Gastrocnemius medialis (tissue), 4 donors: ENCODE measurements around the gene TMPRSS9. TPM values are rescaled to one million over a fixed set of nuclear protein-coding genes. Genes with fewer than 3 reads are reported as not detected.

Experiments
- ATAC-seq, 2 donors: fragments of 150-250 bp; one replicate each; pipeline ENCODE4 v1.9.1; 2016
- DNase-seq, 2 donors: peaks; one replicate each; pipeline ENCODE4 v3.0.0-alpha.2; 2019
- H3K27ac ChIP-seq, 4 donors: fragments of 200-600 bp; sonication (generic); 1 replicate in 1 of 4; 2 replicates in 3 of 4; pipeline ENCODE4 v1.5.1; 2016 to 2018; ENCODE audit warnings: mild to moderate bottlenecking in 2 of 4, moderate library complexity in 1 of 4
- H3K27me3 ChIP-seq, 3 donors: fragments of 200-600 bp; sonication (generic) in 2 of 3; 1 replicate in 1 of 3; 2 replicates in 2 of 3; pipeline versions ENCODE4 v1.5.1 to v1.6.0; 2016 to 2019; ENCODE audit warnings: mild to moderate bottlenecking in 1 of 3, moderate library complexity in 1 of 3
- H3K36me3 ChIP-seq, 2 donors: fragments of 200-600 bp; sonication (generic) in 1 of 2; one replicate each; pipeline ENCODE4 v1.5.1; 2017 to 2018
- H3K4me1 ChIP-seq, 2 donors: fragments of 200-600 bp; sonication (generic) in 1 of 2; one replicate each; pipeline ENCODE4 v1.5.1; 2016 to 2017; ENCODE audit warnings: mild to moderate bottlenecking in 2 of 2
- H3K4me3 ChIP-seq, 4 donors: fragments of 200-600 bp; sonication (generic) in 3 of 4; 1 replicate in 1 of 4; 2 replicates in 3 of 4; pipeline ENCODE4 v1.5.1; 2016 to 2019; ENCODE audit warnings: mild to moderate bottlenecking in 2 of 4
- H3K9me3 ChIP-seq, 3 donors: fragments of 200-600 bp; sonication (generic) in 2 of 3; 1 replicate in 1 of 3; 2 replicates in 2 of 3; pipeline ENCODE4 v1.5.1; 2016 to 2019
- CTCF ChIP-seq, 5 experiments: fragments of 450-650 bp in 3 of 5; fragments of 200-600 bp in 2 of 5; sonication (generic) in 2 of 5; IDR thresholded peaks in 4 of 5; conservative IDR thresholded peaks in 1 of 5; 1 replicate in 4 of 5; 2 replicates in 1 of 5; pipeline ENCODE4 v1.5.1; 2016 to 2019; ENCODE audit warnings: antibody characterized with exemption in 5 of 5, mild to moderate bottlenecking in 3 of 5, moderate library complexity in 3 of 5
- POLR2A ChIP-seq, 2 donors: fragments of 450-650 bp; IDR thresholded peaks; one replicate each; pipeline ENCODE4 v1.6.1; 2017; ENCODE audit warnings: antibody characterized with exemption in 2 of 2, mild to moderate bottlenecking in 2 of 2, moderate library complexity in 2 of 2
- in situ Hi-C, 4 donors: fragments of 200-750 bp; cut with MboI; loops; one replicate each; pipeline versions ENCODE4 v1.15.0 to v1.8.0; 2017; ENCODE audit warnings: low sequenced_read_pairs in 4 of 4
- intact Hi-C: fragments of 100-400 bp; cut with DNase I; formaldehyde crosslinking; loops from one replicate; pipeline ENCODE4 v1.15.1; 2023; ENCODE audit warnings: low total_unique reads
- total RNA-seq, 4 donors: library from RNA; depleted of rRNA; stranded (reverse); fragments of >200 nt; gene quantifications; one replicate each; pipeline versions ENCODE4 v1.1.0 to v1.2.3, GENCODE V29; 2016

Gene TMPRSS9
- total RNA-seq, 4 donors from 2014 or later: not detected

GRCh38 chr19:2408247-2408646 lies 48.2 kb downstream of the TMPRSS9 start:
- Histone ChIP-seq H3K4me3 (no peak overlapping the region), H3K27ac (no peak overlapping the region), H3K4me1 (no peaks in the 10 kb centered on the region), H3K27me3 (peaks cover 2 to 10% (median 6%) of the 10 kb centered on the region in 3 donors), H3K36me3 (no peaks in the 10 kb centered on the region), H3K9me3 (no peaks in the 10 kb centered on the region)
- TF ChIP-seq POLR2A (IDR thresholded peaks at IDR 0.05) (no peak), CTCF (IDR thresholded peaks at IDR 0.05 in 4 of 5, conservative IDR thresholded peaks at IDR 0.05 in 1 of 5) (no peak)
- DNase-seq (no peak), ATAC-seq (no peak)
- in situ Hi-C loops: no loop called here
- intact Hi-C loops: no loop called here

GRCh38 chr19:2409352-2409912 lies 49.4 kb downstream of the TMPRSS9 start:
- no peak overlapping the region for H3K4me3 ChIP-seq
- H3K9me3 ChIP-seq: no peaks in the 10 kb centered on the region
- no peak overlapping the region for H3K27ac ChIP-seq
- peaks cover 2 to 10% (median 6%) of the 10 kb centered on the region in 3 donors for H3K27me3 ChIP-seq
- no peak for DNase-seq
- TF ChIP-seq POLR2A (IDR thresholded peaks at IDR 0.05) (no peak), CTCF (IDR thresholded peaks at IDR 0.05 in 4 of 5, conservative IDR thresholded peaks at IDR 0.05 in 1 of 5) (no peak)
- intact Hi-C loops (no loop called here), in situ Hi-C loops (no loop called here)
- ATAC-seq: no peak
- no peaks in the 10 kb centered on the region for H3K4me1 ChIP-seq
- no peaks in the 10 kb centered on the region for H3K36me3 ChIP-seq

- DNase-seq (no peak), ATAC-seq (no peak)
- in situ Hi-C loops (no loop called here), intact Hi-C loops (no loop called here)
- no peak overlapping the region for H3K27ac ChIP-seq
- no peak overlapping the region for H3K4me3 ChIP-seq
- TF ChIP-seq CTCF (IDR thresholded peaks at IDR 0.05 in 4 of 5, conservative IDR thresholded peaks at IDR 0.05 in 1 of 5): no peak
- no peak for TF ChIP-seq POLR2A (IDR thresholded peaks at IDR 0.05)
- no peaks in the 10 kb centered on the region for H3K4me1 ChIP-seq
- H3K36me3 ChIP-seq: no peaks in the 10 kb centered on the region
- no peaks in the 10 kb centered on the region for H3K9me3 ChIP-seq
- H3K27me3 ChIP-seq: peaks cover 2 to 10% (median 6%) of the 10 kb centered on the region in 3 donors
These were observed 50.0 kb downstream of the TMPRSS9 start for GRCh38 chr19:2410023-2410422.

DNA sequence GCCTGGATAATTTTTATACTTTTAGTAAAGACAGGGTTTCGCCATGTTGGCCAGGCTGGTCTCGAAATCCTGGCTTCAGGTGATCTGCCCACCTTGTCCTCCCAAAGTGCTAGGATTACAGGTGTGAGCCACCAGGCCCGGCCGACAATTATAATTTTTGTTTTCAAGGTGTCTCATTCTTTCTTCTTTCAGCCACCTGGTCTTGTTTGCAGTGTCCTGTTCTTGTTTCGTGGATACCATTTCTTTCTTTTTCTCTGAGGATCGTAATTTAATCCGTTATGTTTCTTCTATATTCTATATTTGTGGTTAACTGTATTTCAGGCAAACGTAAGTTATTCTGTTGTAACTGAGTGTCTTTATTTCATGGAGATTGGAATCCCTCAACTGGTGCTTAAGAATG lies 51.6 kb downstream of the TMPRSS9 start:
- intact Hi-C loops: no loop called here
- Histone ChIP-seq H3K9me3 (no peaks in the 10 kb centered on the region), H3K4me3 (no peak overlapping the region), H3K4me1 (no peaks in the 10 kb centered on the region), H3K36me3 (no peaks in the 10 kb centered on the region), H3K27me3 (peaks cover 0 to 6% (median 4%) of the 10 kb centered on the region in 3 donors), H3K27ac (no peak overlapping the region)
- DNase-seq (no peak), ATAC-seq (no peak)
- TF ChIP-seq POLR2A (IDR thresholded peaks at IDR 0.05) (no peak), CTCF (IDR thresholded peaks at IDR 0.05 in 4 of 5, conservative IDR thresholded peaks at IDR 0.05 in 1 of 5) (no peak)
- in situ Hi-C loops: no loop called here

- Histone ChIP-seq H3K27me3 (peaks cover 0 to 6% (median 0%) of the 10 kb centered on the region in 3 donors), H3K36me3 (no peaks in the 10 kb centered on the region), H3K9me3 (no peaks in the 10 kb centered on the region), H3K4me1 (no peaks in the 10 kb centered on the region), H3K27ac (no peak overlapping the region), H3K4me3 (no peak overlapping the region)
- ATAC-seq (no peak), DNase-seq (no peak)
- no peak for TF ChIP-seq CTCF (IDR thresholded peaks at IDR 0.05 in 4 of 5, conservative IDR thresholded peaks at IDR 0.05 in 1 of 5)
- no peak for TF ChIP-seq POLR2A (IDR thresholded peaks at IDR 0.05)
- in situ Hi-C loops: no loop called here
- intact Hi-C loops: no loop called here
These were observed 52.4 kb downstream of the TMPRSS9 start for GRCh38 chr19:2412449-2412848.
